ENCODE results near the gene ZNF276. TPM values are rescaled to one million over a fixed set of nuclear protein-coding genes. Genes with fewer than 3 reads are reported as not detected.

ZNF276 gene
- total RNA-seq, 4 donors from 2014 or later: 6.4 to 41.5 (median 20.8) TPM

DNA sequence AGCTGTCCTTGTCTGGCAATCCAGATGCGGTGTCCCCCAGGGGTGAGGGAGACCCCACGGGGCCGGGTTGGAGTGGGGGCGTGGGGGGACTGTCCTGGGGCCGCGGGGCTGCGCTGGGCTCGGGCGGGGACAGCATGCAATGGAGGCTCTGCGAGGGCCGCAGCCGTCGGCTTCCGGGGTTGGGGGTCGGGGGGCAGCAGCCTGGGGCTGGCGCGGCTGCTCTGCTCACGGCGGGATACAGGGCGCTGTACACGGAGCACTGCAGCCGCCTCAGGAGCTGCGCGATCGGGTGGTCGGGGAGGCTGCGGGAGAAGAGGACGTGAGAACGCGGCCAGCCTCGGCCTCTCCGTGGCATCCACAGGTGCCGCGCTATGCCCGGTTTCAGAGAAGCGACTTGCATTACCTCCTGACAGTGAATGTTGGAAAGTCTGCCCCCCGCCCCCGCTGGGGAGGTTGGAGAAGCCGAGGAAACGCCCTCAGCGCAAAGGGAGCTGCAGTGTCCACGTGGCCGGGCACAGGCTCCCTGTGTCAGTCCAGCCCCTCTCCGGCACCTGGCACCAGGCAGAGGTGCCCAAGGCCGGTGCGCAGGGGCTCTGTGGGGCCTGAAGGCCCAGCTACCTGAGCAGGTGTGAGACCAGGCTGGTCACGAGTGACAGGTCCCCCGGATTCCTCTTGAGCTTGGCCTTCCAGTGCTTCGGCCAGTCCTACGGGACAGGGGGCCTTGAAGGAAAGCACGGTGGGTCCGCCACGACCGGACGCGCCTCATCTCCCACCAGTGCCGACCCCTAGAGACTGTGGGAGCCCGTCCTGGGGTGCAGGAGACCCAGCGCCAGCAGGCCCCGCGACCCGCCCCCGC, 10.4 kb upstream of the ZNF276 start:
- Histone ChIP-seq H3K27me3 (no peaks in the 10 kb centered on the region), H3K4me1 (no peaks in the 10 kb centered on the region), H3K27ac (no peak overlapping the region), H3K36me3 (no peaks in the 10 kb centered on the region), H3K4me3 (no peak overlapping the region), H3K9me3 (no peaks in the 10 kb centered on the region)
- intact Hi-C loops (cut with DNase I; ENCODE audit: low total_unique reads): no loop called here
- TF ChIP-seq POLR2A (IDR thresholded peaks at IDR 0.05) (no peak), CTCF (IDR thresholded peaks at IDR 0.05) (no peak)
- no peak for DNase-seq

- intact Hi-C loops (cut with DNase I; ENCODE audit: low total_unique reads): no loop called here
- H3K36me3 ChIP-seq: no peaks in the 10 kb centered on the region
- H3K27me3 ChIP-seq: no peaks in the 10 kb centered on the region
- no peak for DNase-seq
- H3K4me3 ChIP-seq: peak overlapping the region in 1 of 2 donors; percentile 10
- H3K9me3 ChIP-seq: no peaks in the 10 kb centered on the region
- TF ChIP-seq POLR2A (IDR thresholded peaks at IDR 0.05) (no peak), CTCF (IDR thresholded peaks at IDR 0.05) (no peak)
- no peak overlapping the region for H3K27ac ChIP-seq
- no peaks in the 10 kb centered on the region for H3K4me1 ChIP-seq
These were observed 9.6 kb upstream of the ZNF276 start for GRCh38 chr16:89711601-89712273.

- Histone ChIP-seq H3K27me3 (no peaks in the 10 kb centered on the region), H3K9me3 (no peaks in the 10 kb centered on the region), H3K27ac (no peak overlapping the region), H3K4me1 (no peaks in the 10 kb centered on the region), H3K4me3 (no peak overlapping the region), H3K36me3 (no peaks in the 10 kb centered on the region)
- no peak for DNase-seq
- intact Hi-C loops (cut with DNase I; ENCODE audit: low total_unique reads): no loop called here
- TF ChIP-seq POLR2A (IDR thresholded peaks at IDR 0.05) (no peak), CTCF (IDR thresholded peaks at IDR 0.05) (no peak)
These were observed 9.0 kb upstream of the ZNF276 start for GRCh38 chr16:89712274-89712781.

DNA sequence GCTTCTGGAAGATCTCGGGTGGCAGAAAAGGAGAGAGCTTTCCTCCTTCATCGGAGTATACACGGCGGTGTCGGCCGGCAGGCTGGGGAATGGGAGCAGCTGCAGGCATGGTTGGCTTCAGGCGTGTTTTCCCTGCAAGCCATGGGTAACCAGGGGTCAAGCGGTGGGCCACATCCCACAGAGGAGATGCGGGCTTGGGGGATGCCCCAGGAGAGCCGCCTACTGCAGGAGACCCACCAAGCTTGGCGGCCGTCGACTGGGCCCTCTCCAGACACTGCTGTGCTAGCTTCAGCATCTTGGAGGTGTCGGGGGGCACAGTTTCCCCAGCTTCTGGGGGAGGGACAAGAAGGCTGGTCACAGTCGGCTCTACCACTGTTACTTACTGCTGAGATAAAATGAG, 4.8 kb upstream of the ZNF276 start:
- Histone ChIP-seq H3K9me3 (no peaks in the 10 kb centered on the region), H3K4me3 (no peak overlapping the region), H3K4me1 (no peaks in the 10 kb centered on the region), H3K36me3 (no peaks in the 10 kb centered on the region), H3K27me3 (no peaks in the 10 kb centered on the region), H3K27ac (no peak overlapping the region)
- no peak for DNase-seq
- intact Hi-C loops (cut with DNase I; ENCODE audit: low total_unique reads): no loop called here
- no peak for TF ChIP-seq POLR2A (IDR thresholded peaks at IDR 0.05)
- TF ChIP-seq CTCF (IDR thresholded peaks at IDR 0.05): no peak
